ENCODE results near the gene BDH1.
"Not testable (repeated sequence)": the region's sequence is repeated elsewhere in the genome, so short reads cannot be mapped to it uniquely, and the experiment has no call there.

The BDH1 gene

DNA sequence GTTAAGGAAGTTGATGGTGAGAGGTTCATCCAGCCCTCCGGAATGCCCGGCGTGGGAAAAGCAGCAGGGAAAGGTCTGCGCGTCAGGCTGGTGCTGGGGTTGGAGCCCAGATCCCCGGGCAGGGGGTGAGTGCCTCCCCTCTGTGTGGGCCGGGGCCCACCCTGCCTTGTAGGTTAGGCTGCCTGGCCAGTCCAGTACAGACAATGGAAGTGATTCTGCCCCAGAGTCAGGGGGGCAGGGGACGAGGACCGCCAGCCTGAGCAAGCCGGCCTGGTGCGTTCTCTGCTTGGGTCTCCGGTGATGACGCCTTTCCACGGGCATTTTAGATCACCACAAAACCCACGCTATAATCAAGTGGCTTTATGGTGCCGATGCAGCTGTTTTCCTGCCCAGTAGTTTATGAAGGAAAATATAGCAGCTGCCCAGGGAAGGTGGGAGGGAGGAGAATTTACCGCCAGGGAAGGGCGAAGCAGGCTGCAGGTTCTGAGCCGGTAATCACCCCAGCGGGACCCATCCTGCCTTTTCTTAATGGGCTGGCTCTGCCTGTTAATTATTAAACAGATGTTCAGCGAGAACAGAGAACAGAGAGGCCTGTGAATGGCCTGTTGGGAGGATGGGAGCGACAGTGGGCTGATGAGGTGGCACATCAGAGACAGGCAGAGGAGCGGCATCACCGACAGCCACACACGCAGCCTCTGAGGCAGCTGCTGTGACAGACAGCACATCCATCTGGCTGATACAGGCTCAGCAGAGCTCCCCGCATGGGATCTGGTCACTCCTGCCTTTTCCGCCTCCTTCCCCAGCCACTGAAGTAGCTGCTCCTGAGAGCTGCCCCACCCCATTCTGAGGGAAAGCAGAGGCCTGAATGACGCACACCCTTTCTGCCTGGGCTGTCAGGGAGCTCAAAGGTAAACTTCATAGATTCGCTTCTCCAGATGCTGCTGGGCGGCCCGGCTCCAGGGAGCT is 35.2 kb downstream of the BDH1 start:
- DNase-seq: no peak

DNA sequence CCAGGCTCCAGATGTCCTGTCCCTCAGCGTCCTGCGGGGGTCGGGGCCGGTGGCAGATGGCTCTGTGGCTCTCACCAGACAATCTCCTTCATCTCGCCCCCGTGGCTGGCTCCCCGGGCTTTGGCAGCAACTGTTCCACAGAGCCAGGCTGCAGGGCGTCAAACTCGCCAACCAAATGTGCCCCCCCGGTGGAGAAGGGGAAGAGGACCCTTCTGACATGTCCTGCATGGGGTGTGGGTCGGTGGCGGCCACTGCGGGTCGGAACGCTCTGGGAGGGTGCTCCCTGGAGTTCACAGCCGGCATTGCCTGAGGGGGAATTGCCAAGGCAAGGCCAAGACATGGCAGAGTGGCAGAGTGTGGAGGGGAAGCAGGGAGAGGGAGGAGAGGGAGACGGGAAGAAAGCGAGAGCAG is 36.0 kb downstream of the BDH1 start:
- no peak for DNase-seq

DNA sequence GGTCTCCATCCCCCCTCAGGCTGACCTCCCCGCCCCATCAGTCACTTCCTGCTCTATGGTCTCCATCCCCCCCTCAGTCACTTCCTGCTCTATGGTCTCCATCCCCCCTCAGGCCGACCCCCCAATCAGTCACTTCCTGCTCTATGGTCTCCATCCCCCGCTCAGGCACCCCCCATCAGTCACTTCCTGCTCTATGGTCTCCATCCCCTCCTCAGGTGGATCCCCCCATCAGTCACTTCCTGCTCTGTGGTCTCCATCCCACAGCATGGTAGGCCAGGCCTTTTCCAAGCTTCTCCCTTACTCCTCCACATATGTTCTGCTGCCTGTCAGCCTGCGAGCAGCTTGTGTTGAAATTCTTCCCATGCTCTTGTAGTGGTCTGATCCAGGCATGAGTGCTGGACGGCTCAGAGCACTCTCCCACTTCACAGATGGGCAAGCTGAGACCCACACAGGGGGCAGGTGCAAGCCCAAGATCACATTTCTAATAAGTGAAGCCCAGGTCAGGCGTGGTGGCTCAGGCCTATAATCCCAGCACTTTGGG is 36.8 kb downstream of the BDH1 start:
- no peak for DNase-seq

DNA sequence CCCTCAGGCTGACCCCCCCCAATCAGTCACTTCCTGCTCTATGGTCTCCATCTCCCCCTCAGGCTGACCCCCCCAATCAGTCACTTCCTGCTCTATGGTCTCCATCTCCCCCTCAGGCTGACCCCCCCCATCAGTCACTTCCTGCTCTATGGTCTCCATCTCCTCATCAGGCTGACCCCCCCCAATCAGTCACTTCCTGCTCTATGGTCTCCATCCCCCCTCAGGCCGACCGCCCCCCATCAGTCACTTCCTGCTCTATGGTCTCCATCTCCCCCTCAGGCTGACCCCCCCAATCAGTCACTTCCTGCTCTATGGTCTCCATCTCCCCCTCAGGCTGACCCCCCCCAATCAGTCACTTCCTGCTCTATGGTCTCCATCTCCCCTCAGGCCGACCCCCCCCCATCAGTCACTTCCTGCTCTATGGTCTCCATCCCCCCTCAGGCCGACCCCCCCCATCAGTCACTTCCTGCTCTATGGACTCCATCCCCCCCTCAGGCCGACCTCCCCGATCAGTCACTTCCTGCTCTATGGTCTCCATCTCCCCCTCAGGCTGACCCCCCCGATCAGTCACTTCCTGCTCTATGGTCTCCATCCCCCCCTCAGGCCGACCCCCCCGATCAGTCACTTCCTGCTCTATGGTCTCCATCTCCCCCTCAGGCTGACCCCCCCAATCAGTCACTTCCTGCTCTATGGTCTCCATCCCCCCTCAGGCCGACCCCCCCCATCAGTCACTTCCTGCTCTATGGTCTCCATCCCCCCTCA is 37.7 kb downstream of the BDH1 start:
- not testable (repeated sequence) for DNase-seq

DNA sequence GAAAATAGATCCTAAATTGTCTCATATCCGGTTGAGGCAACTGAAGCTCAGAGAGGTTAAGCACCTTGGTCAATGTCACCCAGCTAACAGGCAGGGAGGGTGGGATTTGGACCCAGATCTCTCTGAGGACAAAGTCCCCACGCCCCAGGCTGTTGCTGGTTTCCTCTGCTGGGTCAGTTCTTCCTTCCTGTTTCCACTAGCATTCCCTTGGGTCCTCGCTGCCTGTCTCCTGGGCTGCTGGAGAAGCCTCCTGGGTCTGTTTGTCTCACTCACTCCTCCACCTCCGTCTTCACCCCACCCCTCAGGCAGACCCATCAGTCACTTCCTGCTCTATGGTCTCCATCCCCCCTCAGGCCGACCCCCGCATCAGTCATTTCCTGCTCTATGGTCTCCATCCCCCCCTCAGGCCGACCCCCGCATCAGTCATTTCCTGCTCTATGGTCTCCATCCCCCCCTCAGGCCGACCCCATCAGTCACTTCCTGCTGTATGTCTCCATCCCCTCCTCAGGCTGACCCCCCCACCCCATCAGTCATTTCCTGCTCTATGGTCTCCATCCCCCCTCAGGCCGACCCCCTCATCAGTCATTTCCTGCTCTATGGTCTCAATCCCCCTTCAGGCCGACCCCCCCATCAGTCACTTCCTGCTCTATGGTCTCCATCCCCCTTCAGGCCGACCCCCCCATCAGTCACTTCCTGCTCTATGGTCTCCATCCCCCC is 38.7 kb downstream of the BDH1 start:
- DNase-seq: not testable (repeated sequence)

DNA sequence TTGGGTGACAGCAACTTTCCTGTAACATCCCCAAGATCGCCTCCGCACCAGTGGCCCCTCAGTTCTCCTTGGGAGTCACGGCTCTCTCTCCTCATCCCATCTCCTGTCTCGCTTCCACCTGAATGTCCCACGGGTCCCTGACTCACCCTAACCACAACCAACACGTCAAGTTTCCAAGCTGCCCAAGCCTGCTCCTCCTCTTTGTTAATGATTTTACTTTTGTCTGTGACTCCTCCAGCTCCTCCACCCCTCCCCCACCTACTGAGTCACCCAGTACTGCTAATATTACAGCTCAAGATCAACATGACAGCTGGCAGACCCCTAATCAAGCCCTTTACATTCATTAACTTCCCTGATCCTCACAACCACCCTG is 39.3 kb downstream of the BDH1 start:
- no peak for DNase-seq

DNA sequence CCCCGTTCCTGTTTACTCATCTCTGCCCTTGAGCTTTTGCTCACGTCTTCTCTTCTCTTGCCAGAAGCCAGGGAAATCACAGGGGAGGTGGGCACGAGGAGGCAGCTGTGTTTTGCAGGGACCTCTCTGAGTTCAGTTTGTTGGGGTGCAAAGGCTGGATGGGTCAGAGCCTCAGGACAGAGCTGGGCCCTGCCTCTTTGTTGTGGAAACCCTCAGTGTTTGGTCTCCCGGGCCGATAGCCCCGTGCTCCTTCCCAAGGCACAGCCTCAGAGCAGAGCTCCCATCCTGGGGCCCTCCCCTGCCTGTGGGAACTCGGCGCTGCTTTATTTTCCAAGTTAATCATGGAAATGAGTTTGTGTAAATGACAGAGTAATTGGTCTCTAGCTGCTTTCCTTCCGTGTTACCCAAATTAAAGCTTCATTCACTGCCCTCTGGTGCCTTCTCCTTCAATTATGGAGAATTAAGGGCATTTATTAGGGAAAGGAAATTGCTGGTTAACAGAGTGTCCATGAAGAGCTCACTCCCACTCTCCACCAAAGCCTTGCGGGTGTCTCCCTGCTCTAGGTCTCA is 40.9 kb downstream of the BDH1 start:
- DNase-seq: no peak

DNA sequence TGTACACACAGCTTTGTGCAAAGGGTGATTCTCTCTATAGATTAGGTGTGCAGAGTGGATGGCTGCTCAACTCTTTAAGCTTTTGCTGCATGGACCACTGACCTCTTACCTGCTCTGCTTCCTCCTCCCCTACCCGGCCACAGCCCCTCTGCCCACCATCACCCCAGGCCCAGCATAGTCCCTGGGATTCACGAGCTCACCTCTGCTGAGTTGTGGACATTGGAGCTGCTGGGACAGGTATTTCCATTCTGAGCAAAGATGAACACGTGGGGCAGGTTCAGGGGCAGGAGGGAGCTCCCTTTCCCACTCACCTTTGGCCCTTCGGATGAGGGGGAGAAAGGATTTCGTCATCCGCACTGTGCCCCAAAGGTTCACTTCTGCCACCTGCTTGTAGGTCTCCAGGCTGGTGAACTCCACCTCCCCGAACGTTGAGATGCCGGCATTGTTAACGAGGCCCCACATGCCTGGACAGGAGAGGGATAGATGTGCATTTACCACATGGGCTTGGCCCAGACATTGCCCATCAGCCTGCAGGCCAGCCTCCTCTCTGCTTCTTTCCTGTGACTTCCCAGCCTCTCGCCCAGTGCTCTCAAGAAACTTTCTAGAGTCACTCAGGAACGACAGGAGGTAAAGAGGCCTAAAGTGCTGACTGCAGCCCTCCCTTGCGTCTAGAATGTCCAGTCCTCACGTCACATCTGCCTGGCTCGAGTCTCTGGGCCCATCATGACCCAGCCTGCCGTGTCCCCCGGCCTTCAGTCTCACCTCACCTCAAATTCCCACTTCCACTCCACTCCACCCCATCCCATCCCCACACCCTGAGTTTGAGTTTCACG is 41.6 kb downstream of the BDH1 start:
- no peak for DNase-seq

DNA sequence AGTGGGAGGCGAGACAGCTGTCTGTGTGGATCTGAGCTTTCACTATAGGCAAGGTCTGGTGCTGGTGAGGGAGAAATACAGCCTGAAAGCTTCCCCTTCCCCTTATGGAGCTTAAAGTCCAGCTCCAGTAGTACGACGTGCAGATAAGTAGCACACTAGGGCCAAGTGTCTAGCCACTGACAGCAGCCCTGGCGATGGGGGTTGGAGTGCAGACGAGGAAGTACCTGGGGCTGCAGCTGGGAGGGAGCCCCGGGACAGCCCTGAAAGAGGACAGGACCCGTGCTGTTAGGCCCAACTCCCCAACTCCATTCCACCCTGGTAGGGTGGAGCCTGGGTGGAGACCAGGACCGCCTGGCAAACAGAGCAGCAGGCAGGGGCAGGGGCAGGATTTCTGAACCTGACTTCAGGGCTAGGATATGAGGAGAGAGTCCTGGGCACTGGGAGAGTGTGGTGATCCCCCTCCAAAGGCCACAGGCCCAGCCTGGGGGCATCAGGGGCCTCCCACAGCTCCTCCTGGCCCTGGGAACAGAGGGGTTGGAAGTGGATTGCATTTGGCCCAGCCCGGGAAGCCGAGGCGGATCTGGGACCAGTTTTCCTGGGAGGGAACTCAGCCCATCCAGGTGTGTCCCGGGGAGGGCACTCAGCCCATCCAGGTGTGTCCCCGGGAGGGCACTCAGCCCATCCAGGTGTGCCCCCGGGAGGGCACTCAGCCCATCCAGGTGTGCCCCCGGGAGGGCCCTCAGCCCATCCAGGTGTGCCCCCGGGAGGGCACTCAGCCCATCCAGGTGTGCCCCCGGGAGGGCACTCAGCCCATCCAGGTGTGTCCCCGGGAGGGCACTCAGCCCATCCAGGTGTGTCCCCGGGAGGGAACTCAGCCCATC is 42.8 kb downstream of the BDH1 start:
- DNase-seq: no peak

DNA sequence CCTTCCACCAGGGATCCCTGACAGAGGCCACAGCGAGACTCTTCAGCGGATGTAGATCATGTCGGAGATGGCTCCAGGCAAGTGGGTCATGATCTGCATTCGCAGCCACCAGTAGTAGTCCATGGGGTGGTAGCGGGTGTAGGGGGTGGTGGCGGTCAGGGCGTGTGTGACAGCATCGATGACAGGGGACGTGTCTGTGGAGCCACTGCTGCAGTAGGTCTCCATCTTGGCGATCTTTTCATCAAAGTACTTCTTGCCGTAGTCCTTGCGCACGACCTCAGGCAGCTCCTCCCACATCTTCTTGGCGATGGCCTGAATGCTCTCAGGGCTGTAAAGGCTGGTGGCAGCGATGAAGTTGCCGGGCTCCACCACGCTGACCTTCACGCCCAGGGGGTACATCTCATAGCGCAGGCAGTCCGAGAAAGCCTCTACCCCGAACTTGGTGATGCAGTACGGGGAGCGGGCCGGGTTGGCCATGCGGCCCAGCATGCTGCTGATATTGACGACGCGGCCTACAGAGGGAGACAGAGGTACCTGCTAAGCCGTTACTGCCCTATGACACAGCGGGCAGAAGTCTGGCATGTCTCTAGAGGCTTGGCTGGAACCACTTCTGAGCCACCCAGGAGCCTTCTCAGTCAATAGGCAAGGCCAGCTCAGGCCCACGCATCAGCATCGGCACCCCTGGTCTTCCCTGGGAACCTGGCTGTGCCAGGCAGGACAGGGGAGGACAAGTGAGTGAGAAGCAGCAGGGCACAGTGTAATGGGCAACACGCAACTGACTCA is 43.7 kb downstream of the BDH1 start:
- DNase-seq: no peak

DNA sequence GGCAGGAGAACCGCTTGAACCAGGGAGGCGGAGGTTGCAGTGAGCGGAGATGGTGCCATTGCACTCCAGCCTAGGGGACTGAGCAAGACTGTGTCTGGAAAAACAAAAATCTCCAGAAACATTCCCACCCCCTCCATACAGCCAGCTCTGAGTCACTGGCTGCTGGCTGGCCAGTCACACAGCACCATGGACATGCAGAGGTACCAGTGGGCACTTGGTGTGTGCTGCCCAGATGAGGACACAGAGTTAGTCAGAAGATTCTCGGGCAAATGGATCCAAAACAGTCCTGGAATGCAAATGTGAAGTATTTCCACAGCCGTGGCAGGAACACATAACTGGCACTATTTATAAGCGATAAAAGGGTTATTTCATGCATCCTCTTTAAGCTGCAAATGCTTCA is 44.6 kb downstream of the BDH1 start:
- DNase-seq: no peak

DNA sequence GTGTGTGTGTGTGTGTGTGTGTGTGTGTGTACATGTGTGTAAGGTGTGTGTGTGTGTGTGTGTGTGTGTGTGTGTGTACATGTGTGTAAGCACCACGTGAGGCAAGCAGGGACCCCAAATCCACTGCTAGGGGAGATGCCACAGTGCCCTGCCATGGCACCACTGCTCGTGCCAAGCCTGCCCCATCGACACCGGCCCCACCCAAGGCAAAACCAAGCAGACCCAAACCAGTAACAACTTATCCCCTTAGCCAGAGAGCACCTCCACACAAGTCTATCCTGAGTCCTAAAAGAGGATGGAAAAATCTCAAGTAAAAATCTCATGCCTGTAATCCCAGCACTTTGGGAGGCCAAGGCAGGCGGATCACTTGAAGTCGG is 45.1 kb downstream of the BDH1 start:
- no peak for DNase-seq

DNA sequence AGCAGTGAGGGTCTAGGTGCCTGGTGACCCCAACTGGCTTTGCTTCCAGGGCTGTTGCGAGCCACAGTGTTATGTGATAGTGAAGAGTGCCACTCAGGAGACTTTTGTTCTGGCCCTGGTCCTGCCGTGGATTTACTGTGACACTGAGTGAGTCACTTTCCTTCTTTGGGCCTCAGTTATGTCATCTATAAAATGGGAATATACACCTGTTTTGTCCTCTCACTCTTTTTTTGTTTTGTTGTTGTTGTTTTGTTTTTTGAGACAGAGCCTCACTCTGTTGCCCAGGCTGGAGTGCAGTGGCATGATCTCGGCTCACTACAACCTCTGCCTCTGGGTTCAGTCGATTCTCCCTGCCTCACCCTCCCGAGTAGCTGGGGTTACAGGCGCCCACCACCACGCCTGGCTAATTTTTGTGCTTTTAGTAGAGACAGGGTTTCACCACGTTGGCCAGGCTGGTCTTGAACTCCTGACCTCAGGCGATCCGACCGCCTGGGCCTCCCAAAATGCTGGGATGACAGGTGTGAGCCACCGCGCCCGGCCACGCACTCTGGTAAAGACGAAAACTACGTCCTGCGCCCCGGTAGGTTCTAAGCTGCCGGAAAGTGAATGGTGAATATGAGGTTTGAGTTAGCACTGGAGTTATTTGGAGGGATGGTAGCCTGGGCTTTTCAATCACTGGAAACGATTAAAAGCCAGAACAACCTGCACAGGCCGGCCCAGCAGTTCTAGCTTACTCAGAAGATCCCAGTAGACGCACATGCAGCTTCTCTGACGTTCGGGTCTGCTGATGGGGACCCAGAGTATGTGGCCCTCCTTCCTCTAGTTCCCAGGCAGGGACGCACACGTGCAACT is 46.6 kb downstream of the BDH1 start:
- no peak for DNase-seq

DNA sequence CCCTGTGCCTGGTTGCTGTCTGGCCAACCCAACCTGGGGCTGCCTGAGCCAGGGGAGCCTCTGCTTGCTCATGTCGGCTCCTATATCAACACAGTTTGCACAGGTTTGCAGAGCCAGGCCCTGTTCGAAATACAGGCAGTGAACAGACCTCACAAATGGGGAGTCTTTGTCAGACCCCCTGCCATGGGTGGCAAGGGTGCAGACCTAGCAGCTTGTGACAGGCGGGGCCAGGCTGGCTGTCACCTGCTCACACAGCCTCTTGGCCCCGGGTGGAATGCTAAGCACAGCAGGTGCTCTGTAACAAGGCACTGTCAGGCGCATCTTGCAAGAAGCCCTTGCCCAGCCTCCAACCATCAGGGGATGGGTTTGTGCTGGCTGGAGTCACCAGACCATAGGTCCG is 47.3 kb downstream of the BDH1 start:
- no peak for DNase-seq

DNA sequence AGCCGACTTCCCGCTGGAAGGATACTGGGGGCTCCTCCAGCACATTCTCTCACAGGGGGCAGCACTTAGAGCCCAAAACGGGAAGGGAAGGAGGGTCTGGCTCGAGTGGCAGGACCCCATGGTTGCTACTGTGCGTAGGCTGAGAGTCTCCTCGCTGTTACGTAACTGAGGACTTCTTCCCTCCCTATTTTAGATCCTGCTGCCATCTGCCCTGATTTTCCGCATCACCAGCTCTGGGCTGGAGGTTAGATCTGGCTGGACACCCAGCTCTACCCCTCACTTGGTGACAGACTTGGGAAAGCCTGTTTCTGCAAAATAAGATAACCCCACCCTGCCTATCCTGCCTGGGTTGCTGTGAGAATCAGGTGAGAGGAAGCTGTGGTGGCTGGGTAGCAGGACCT is 47.7 kb downstream of the BDH1 start:
- no peak for DNase-seq

DNA sequence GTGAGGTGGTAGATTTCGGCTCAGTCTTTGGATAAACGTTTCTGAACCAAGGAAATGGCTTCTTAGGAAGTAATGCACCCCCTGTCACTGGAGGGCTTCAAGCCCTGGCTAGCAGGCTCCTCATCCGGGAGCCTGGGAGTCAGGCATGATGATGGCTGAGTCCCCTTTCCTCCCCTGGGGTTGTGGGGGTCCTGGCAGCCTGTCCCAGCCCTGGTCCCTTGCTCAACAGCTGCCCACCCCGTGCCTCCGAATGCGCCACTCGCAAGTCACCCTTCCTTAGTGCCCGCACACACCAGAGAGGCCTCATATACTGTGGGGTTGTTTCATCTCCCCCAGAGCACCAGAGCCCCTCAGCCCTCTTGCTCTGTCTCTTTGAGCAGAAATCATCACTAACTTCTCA is 48.2 kb downstream of the BDH1 start:
- no peak for DNase-seq

DNA sequence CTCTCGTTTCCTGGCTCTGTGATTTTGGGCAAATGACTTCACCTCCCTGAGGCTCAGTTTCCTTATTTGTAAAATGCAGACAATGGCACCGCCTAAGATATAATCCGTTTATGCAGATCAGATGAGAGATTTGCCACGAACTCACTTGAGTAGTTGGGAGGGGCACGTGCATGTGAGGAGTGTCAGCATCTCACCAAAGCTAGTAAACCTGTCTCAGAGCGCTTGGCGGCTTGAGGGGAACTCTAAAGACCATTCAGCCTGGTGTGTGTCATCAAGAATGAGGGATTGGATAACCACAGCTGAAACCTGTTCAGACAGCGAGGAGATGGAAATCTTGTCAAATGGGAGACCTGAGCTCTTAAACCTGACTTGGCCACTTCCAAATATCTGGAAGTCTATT is 48.7 kb downstream of the BDH1 start:
- DNase-seq: no peak

DNA sequence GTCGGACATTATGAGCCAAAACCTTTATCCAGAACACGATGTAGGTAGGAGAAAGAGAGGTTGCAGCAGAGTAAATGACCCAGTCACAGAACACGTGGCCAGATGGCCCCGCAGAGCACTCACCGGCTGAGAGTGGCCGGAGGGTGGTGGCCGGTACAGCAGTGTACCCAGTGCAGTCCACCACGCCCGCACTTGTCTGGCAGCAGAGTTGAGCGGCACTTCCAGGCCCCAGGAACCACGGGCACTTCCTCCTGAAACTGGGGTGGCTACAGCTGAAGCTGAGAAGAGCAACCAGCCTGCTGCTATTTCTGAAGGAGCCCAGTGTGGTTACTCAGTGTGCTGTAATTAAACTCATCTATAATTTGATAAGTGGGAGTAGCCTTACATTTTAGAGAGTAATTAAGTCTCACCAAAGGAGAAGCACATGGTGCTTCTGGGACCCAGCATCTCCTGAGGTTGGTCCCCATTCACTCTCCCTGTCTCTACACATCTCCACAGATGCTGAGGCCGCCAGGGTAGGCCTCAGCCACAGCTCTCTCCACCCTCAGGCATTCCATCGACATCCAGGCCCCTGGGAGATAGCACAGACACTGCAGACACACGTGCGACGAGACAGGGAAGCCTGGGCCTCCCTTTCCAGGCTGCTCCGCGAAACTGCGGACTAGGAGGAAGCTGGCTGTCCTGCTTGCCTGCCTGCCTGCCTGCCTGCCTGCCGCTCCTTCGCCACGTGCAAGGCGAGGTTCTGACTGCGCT is 49.8 kb downstream of the BDH1 start:
- peak; percentile 20 for DNase-seq

Measured in RPMI8226 (cell line).